Prostate gland (tissue), 2 donors: Measurements from ENCODE around the gene NEIL1. TPM values are rescaled to one million over a fixed set of nuclear protein-coding genes. Genes with fewer than 3 reads are reported as not detected.

Experiments
- DNase-seq: peaks from one replicate; pipeline ENCODE4 v3.0.0-alpha.2; 2019; ENCODE audit warnings: low spot score
- H3K27ac ChIP-seq, 2 donors: fragments of 200-600 bp; sonication (generic); 2 replicates each; pipeline ENCODE4 v1.5.1; 2017 to 2019
- H3K27me3 ChIP-seq: fragments of 200-600 bp; sonication (generic); replicated peaks from 2 replicates; pipeline ENCODE4 v1.5.1; 2019; ENCODE audit not compliant: insufficient read depth
- H3K36me3 ChIP-seq, 2 donors: fragments of 200-600 bp; sonication (generic); 1 replicate in 1 of 2; 2 replicates in 1 of 2; pipeline versions ENCODE4 v1.5.1 to v1.8.1; 2017 to 2019
- H3K4me1 ChIP-seq: fragments of 200-600 bp; sonication (generic); replicated peaks from 2 replicates; pipeline ENCODE4 v1.5.1; 2019
- H3K4me3 ChIP-seq, 2 donors: fragments of 200-600 bp; sonication (generic); 2 replicates each; pipeline ENCODE4 v1.5.1; 2017 to 2019
- H3K9me3 ChIP-seq: fragments of 200-600 bp; sonication (generic); 2 replicates; pipeline ENCODE4 v1.5.1; 2017
- POLR2A ChIP-seq: fragments of 450-650 bp; IDR thresholded peaks from one replicate; pipeline ENCODE4 v1.6.1; 2016; ENCODE audit warnings: antibody characterized with exemption, mild to moderate bottlenecking
- POLR2AphosphoS5 ChIP-seq: sonication (generic); formaldehyde crosslinking; IDR thresholded peaks from one replicate; pipeline ENCODE4 v1.6.1; 2017; ENCODE audit warnings: antibody characterized with exemption
- WGBS: methylation state at CpG from one replicate; pipeline ENCODE4 v1.1.5; 2018; 5-methylcytosine and 5-hydroxymethylcytosine counted together
- intact Hi-C: fragments of 100-400 bp; cut with DNase I; formaldehyde crosslinking; loops from one replicate; pipeline ENCODE4 v1.14.2; 2022
- total RNA-seq, 2 donors: library from RNA; depleted of rRNA; stranded (reverse); fragments of >200 nt; gene quantifications; one replicate each; pipeline ENCODE4 v1.1.0, GENCODE V29; 2016
- TF ChIP-seq, protein P1 (sequence below), 4 experiments: fragments of 200-600 bp in 2 of 4; fragments of 450-650 bp in 2 of 4; sonication (generic) in 2 of 4; IDR thresholded peaks; 1 replicate in 3 of 4; 2 replicates in 1 of 4; pipeline ENCODE4 v1.5.1; 2016 to 2019; ENCODE audit warnings: antibody characterized with exemption in 4 of 4, mild to moderate bottlenecking in 2 of 4, moderate library complexity in 2 of 4

Gene NEIL1
- total RNA-seq, 2 donors from 2014 or later = 46.0 to 79.5 TPM

GRCh38 chr15:75349851-75350588, 3.2 kb downstream of the NEIL1 start:
- H3K4me3 ChIP-seq = no peak overlapping the region
- WGBS = 71% methylated on average over 9 of the region's 9 CpGs
- intact Hi-C loops = no loop called here
- no peaks in the 10 kb centered on the region for H3K4me1 ChIP-seq
- H3K9me3 ChIP-seq = no peaks in the 10 kb centered on the region
- DNase-seq = no peak
- H3K36me3 ChIP-seq = no peaks in the 10 kb centered on the region
- H3K27me3 ChIP-seq = no peaks in the 10 kb centered on the region
- TF ChIP-seq POLR2A = no peak
- no peak for TF ChIP-seq POLR2AphosphoS5
- TF ChIP-seq, protein P1, sequence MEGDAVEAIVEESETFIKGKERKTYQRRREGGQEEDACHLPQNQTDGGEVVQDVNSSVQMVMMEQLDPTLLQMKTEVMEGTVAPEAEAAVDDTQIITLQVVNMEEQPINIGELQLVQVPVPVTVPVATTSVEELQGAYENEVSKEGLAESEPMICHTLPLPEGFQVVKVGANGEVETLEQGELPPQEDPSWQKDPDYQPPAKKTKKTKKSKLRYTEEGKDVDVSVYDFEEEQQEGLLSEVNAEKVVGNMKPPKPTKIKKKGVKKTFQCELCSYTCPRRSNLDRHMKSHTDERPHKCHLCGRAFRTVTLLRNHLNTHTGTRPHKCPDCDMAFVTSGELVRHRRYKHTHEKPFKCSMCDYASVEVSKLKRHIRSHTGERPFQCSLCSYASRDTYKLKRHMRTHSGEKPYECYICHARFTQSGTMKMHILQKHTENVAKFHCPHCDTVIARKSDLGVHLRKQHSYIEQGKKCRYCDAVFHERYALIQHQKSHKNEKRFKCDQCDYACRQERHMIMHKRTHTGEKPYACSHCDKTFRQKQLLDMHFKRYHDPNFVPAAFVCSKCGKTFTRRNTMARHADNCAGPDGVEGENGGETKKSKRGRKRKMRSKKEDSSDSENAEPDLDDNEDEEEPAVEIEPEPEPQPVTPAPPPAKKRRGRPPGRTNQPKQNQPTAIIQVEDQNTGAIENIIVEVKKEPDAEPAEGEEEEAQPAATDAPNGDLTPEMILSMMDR (IDR thresholded peaks at IDR 0.05) = no peak
- no peak overlapping the region for H3K27ac ChIP-seq

DNA sequence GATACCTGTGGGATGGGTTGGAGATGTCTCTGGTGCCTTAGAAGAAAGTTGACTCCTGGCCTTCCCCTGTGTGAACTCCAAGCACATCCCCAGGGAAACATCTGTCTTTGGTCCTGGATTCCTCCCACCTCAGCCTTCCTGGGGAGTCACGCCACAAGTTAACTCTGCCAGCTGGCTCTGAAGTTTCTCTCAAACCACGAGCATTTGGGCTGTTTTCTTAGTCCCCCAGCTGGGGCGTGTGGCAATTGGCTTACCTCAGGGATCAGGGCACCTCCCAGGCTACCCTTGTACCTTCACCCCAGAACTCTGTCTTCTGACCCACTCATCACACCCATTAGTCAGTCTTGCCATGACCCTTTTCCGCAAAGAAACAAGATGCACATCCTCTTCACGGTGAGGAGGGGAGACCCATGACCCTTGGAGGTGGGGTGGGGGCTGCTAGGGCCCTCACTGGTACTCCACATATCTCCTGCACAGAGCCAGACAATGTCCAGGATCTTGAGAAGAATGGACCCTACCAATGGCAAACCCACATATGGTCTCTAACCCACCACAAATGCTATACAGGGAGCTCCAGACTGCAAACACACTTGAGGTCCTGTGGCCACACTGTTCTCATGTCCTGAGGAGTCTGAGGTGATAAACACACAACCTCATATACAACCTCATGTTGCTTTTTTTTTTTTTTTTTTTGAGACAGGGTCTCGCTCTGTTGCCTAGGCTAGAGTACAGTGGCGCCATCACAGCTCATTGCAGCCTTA, 3.9 kb downstream of the NEIL1 start:
- no peak for DNase-seq
- TF ChIP-seq, protein P1 (IDR thresholded peaks at IDR 0.05) = no peak
- TF ChIP-seq POLR2A (no peak), POLR2AphosphoS5 (no peak)
- intact Hi-C loops = no loop called here
- no peaks in the 10 kb centered on the region for H3K4me1 ChIP-seq
- 87% methylated on average over 7 of the region's 7 CpGs for WGBS
- H3K27me3 ChIP-seq = no peaks in the 10 kb centered on the region
- no peak overlapping the region for H3K27ac ChIP-seq
- no peaks in the 10 kb centered on the region for H3K9me3 ChIP-seq
- no peak overlapping the region for H3K4me3 ChIP-seq
- no peaks in the 10 kb centered on the region for H3K36me3 ChIP-seq

GRCh38 chr15:75352186-75353080, 5.6 kb downstream of the NEIL1 start:
- Histone ChIP-seq H3K36me3 (no peaks in the 10 kb centered on the region), H3K4me1 (no peaks in the 10 kb centered on the region), H3K27me3 (no peaks in the 10 kb centered on the region), H3K27ac (no peak overlapping the region), H3K9me3 (no peaks in the 10 kb centered on the region), H3K4me3 (no peak overlapping the region)
- no peak for TF ChIP-seq POLR2A
- TF ChIP-seq, protein P1 (IDR thresholded peaks at IDR 0.05) = no peak
- no peak for TF ChIP-seq POLR2AphosphoS5
- intact Hi-C loops = no loop called here
- WGBS = 90% methylated on average over 16 of the region's 16 CpGs
- no peak for DNase-seq

DNA sequence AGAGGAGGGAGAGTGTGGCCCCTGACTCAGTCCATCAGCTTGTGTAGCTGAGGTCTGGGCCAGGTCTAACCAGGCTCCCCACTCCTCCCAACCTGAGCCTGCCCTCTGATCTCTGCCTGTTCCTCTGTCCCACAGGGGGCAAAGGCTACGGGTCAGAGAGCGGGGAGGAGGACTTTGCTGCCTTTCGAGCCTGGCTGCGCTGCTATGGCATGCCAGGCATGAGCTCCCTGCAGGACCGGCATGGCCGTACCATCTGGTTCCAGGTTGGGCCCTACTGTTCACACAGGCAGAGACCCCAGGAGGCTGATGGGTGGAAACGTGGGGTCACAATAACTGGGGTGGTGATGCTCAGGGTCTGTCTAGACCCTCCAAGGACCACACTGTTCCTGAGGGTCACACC, 6.8 kb downstream of the NEIL1 start:
- Histone ChIP-seq H3K4me1 (no peaks in the 10 kb centered on the region), H3K27ac (no peak overlapping the region), H3K4me3 (no peak overlapping the region), H3K27me3 (no peaks in the 10 kb centered on the region), H3K9me3 (no peaks in the 10 kb centered on the region), H3K36me3 (no peaks in the 10 kb centered on the region)
- TF ChIP-seq, protein P1 (IDR thresholded peaks at IDR 0.05) = no peak
- no peak for DNase-seq
- WGBS = 86% methylated on average over 7 of the region's 7 CpGs
- intact Hi-C loops = no loop called here
